CD4-positive, alpha-beta T cell (primary cell): Measurements from ENCODE around the gene GRIN1. TPM values are rescaled to one million over a fixed set of nuclear protein-coding genes. Genes with fewer than 3 reads are reported as not detected.

Experiments
- ATAC-seq: fragments of 200-7000 bp; cut with Tn5 transposase; one replicate; pipeline ENCODE4 v1.10.0; 2022; ENCODE audit warnings: mild to moderate bottlenecking; ENCODE audit not compliant: poor library complexity
- CTCF ChIA-PET: fragments of 350-600 bp; sonication (Branson Sonifier 250); formaldehyde crosslinking; loops from one replicate; lab custom pipeline; 2021; ENCODE audit warnings: antibody characterized with exemption, inconsistent platforms; lab: Charles Lee
- POLR2A ChIA-PET: fragments of 350-600 bp; sonication (Branson Sonifier 250); formaldehyde crosslinking; loops from one replicate; lab custom pipeline; 2021; ENCODE audit warnings: antibody characterized with exemption, inconsistent platforms; lab: Charles Lee
- DNase-seq, 14 experiments: peaks; one replicate each; pipeline ENCODE4 v3.0.0-alpha.2; 2013 to 2020; ENCODE audit warnings: mixed read lengths in 2 of 14
- H3K27ac ChIP-seq, 2 donors: one replicate each; pipeline versions ENCODE4 v1.5.1 to v1.7.0; 2013; ENCODE audit warnings: low read length in 2 of 2, low read depth in 1 of 2, mild to moderate bottlenecking in 1 of 2
- H3K27me3 ChIP-seq, 2 experiments: 1 replicate in 1 of 2; 2 replicates in 1 of 2; pipeline versions ENCODE4 v1.6.1 to v1.7.0; 2013; ENCODE audit warnings: low read length in 2 of 2, control low read depth in 1 of 2, mild to moderate bottlenecking in 1 of 2, moderate library complexity in 1 of 2; ENCODE audit not compliant: insufficient read depth in 2 of 2, control insufficient read depth in 1 of 2
- H3K36me3 ChIP-seq: one replicate; pipeline ENCODE4 v1.6.1; 2013; ENCODE audit warnings: low read length, control low read depth; ENCODE audit not compliant: insufficient read depth
- H3K4me1 ChIP-seq: one replicate; pipeline ENCODE4 v1.6.1; 2013; ENCODE audit warnings: low read length, control low read depth; ENCODE audit not compliant: insufficient read depth
- H3K4me3 ChIP-seq: one replicate; pipeline ENCODE4 v1.5.1; 2013; ENCODE audit warnings: mild to moderate bottlenecking, low read length, moderate library complexity
- H3K9me3 ChIP-seq, 2 experiments: 1 replicate in 1 of 2; 2 replicates in 1 of 2; pipeline versions ENCODE4 v1.6.1 to v1.7.0; 2013; ENCODE audit warnings: low read length in 2 of 2, mild to moderate bottlenecking in 2 of 2, control low read depth in 1 of 2, moderate library complexity in 1 of 2; ENCODE audit not compliant: control insufficient read depth in 1 of 2, insufficient read depth in 1 of 2
- H3K27ac Mint-ChIP-seq: one replicate; pipeline ENCODE4 v1.8.0; 2020; ENCODE audit warnings: mixed read lengths
- H3K27me3 Mint-ChIP-seq: one replicate; pipeline ENCODE4 v1.8.0; 2021; ENCODE audit warnings: mixed read lengths
- H3K36me3 Mint-ChIP-seq: one replicate; pipeline ENCODE4 v1.8.0; 2021; ENCODE audit warnings: low read depth, mixed read lengths
- H3K4me1 Mint-ChIP-seq: one replicate; pipeline ENCODE4 v1.8.0; 2021; ENCODE audit warnings: low read depth, mixed read lengths
- H3K4me3 Mint-ChIP-seq: one replicate; pipeline ENCODE4 v1.8.0; 2020; ENCODE audit warnings: mild to moderate bottlenecking, mixed read lengths
- H3K9me3 Mint-ChIP-seq: one replicate; pipeline ENCODE4 v1.8.0; 2020; ENCODE audit warnings: mixed read lengths
- CTCF ChIP-seq: fragments of 200-600 bp; IDR thresholded peaks from one replicate; pipeline ENCODE4 v1.8.0; 2022; ENCODE audit warnings: antibody characterized with exemption, mild to moderate bottlenecking
- intact Hi-C, 2 experiments: fragments of 100-400 bp; cut with DNase I in 1 of 2; cut with micrococcal nuclease in 1 of 2; formaldehyde crosslinking; loops; one replicate each; pipeline versions ENCODE4 v1.15.1 to v1.9.0; 2023 to 2025; cut with DNase I, micrococcal nuclease
- total RNA-seq, 174 experiments: library from RNA in 2 of 174; stranded (reverse) in 2 of 174; gene quantifications; one replicate each; pipeline ENCODE4 v1.2.3 and lab custom pipeline; 2021 to 2026

The GRIN1 gene
- total RNA-seq, 2 experiments from 2014 or later, result not detected

GRCh38 chr9:137185921-137186320 is 47.0 kb downstream of the GRIN1 start:
- Histone ChIP-seq H3K27ac (no peak overlapping the region), H3K9me3 (no peaks in the 10 kb centered on the region), H3K27me3 (no peaks in the 10 kb centered on the region), H3K4me1 (peaks cover 50% of the 10 kb centered on the region), H3K4me3 (no peak overlapping the region), H3K36me3 (peaks cover 66% of the 10 kb centered on the region)
- intact Hi-C loops, result loop anchor here in 1 of 2 experiments (5.0 kb wide), 1 partner anchor 51 kb away; no protein-coding TSS in a partner anchor
- H3K4me1 Mint-ChIP-seq, result peaks cover 29% of the 10 kb centered on the region
- POLR2A ChIA-PET, result no interaction called here
- peak overlapping the region; percentile 93 for H3K4me3 Mint-ChIP-seq
- TF ChIP-seq CTCF, result no peak
- no peaks in the 10 kb centered on the region for H3K27me3 Mint-ChIP-seq
- ATAC-seq (no peak), DNase-seq (no peak)
- CTCF ChIA-PET, result no interaction called here
- H3K36me3 Mint-ChIP-seq, result peaks cover 72% of the 10 kb centered on the region
- H3K27ac Mint-ChIP-seq, result no peak overlapping the region
- H3K9me3 Mint-ChIP-seq, result no peaks in the 10 kb centered on the region

- H3K27me3 ChIP-seq, result no peaks in the 10 kb centered on the region
- intact Hi-C loops, result loop anchor here in 1 of 2 experiments (5.0 kb wide), 1 partner anchor 51 kb away; no protein-coding TSS in a partner anchor
- no peak overlapping the region for H3K4me3 ChIP-seq
- peak overlapping the region; percentile 79 for H3K27ac Mint-ChIP-seq
- H3K9me3 Mint-ChIP-seq, result no peaks in the 10 kb centered on the region
- no peak for DNase-seq
- peaks cover 29% of the 10 kb centered on the region for H3K4me1 Mint-ChIP-seq
- POLR2A ChIA-PET, result no interaction called here
- H3K27me3 Mint-ChIP-seq, result no peaks in the 10 kb centered on the region
- ATAC-seq, result no peak
- peak overlapping the region; percentile 93 for H3K4me3 Mint-ChIP-seq
- no peaks in the 10 kb centered on the region for H3K9me3 ChIP-seq
- TF ChIP-seq CTCF, result no peak
- peaks cover 65% of the 10 kb centered on the region for H3K36me3 ChIP-seq
- no peak overlapping the region for H3K27ac ChIP-seq
- H3K4me1 ChIP-seq, result peaks cover 50% of the 10 kb centered on the region
- CTCF ChIA-PET, result no interaction called here
- H3K36me3 Mint-ChIP-seq, result peaks cover 69% of the 10 kb centered on the region
These were observed 47.4 kb downstream of the GRIN1 start for GRCh38 chr9:137186385-137186784.

- Mint-ChIP-seq H3K27me3 (no peaks in the 10 kb centered on the region), H3K36me3 (peaks cover 61% of the 10 kb centered on the region), H3K27ac (peak overlapping the region; percentile 79), H3K4me3 (peak overlapping the region; percentile 93), H3K4me1 (peaks cover 29% of the 10 kb centered on the region), H3K9me3 (no peaks in the 10 kb centered on the region)
- no peak for DNase-seq
- Histone ChIP-seq H3K9me3 (no peaks in the 10 kb centered on the region), H3K27ac (no peak overlapping the region), H3K4me3 (peak overlapping the region; percentile 100), H3K36me3 (peaks cover 55% of the 10 kb centered on the region), H3K27me3 (no peaks in the 10 kb centered on the region), H3K4me1 (peaks cover 50% of the 10 kb centered on the region)
- CTCF ChIA-PET, result interaction anchor here (1.1 to 1.6 kb wide), 2 partner anchors 49 to 120 kb away, joined by 4 to 7 read pairs; no protein-coding TSS in a partner anchor
- intact Hi-C loops, result loop anchor here in 1 of 2 experiments (5.0 kb wide), 1 partner anchor 50 kb away; no protein-coding TSS in a partner anchor
- no peak for ATAC-seq
- no peak for TF ChIP-seq CTCF
- POLR2A ChIA-PET, result interaction anchor here (0.9 to 3.5 kb wide), 8 partner anchors 11 to 101 kb away, joined by 3 to 39 read pairs (median 11); partner anchors contain the start of genes RNF208, TPRN and TUBB4B
These were observed 48.4 kb downstream of the GRIN1 start for GRCh38 chr9:137187386-137187785.
